ENCODE results near the gene TUBB2B.

DNA sequence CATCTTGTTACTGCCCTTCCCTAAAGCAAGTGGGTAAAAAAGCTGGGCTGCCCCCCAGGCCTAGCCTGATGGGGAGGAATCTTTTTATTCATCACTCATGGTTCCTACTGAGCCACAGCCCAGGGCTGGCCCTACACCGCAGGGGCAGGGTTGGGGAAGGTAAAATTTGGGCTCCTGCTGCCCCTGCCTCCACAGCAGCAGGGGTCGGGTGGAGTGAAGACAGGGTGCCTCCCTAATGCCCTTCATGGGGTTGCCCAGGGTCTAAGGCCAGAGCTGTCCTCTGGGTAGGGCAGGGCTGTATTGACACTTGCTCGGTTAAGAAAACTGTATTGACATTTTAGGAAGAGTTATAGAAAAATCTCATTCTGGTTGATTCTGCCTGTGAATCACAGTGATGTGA, 22.4 kb upstream of the TUBB2B start:
- TF ChIP-seq, protein P1, sequence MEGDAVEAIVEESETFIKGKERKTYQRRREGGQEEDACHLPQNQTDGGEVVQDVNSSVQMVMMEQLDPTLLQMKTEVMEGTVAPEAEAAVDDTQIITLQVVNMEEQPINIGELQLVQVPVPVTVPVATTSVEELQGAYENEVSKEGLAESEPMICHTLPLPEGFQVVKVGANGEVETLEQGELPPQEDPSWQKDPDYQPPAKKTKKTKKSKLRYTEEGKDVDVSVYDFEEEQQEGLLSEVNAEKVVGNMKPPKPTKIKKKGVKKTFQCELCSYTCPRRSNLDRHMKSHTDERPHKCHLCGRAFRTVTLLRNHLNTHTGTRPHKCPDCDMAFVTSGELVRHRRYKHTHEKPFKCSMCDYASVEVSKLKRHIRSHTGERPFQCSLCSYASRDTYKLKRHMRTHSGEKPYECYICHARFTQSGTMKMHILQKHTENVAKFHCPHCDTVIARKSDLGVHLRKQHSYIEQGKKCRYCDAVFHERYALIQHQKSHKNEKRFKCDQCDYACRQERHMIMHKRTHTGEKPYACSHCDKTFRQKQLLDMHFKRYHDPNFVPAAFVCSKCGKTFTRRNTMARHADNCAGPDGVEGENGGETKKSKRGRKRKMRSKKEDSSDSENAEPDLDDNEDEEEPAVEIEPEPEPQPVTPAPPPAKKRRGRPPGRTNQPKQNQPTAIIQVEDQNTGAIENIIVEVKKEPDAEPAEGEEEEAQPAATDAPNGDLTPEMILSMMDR (IDR thresholded peaks at IDR 0.05; ENCODE audit: low read depth, low read length, missing input control) = no peak
- TF ChIP-seq YY1 (IDR thresholded peaks at IDR 0.05) = no peak
- TF ChIP-seq TAF1 (conservative IDR thresholded peaks at IDR 0.05) = no peak
- no peak for TF ChIP-seq GABPA (IDR thresholded peaks at IDR 0.05 in 1 of 2, conservative IDR thresholded peaks at IDR 0.05 in 1 of 2)
- TF ChIP-seq, protein P2, sequence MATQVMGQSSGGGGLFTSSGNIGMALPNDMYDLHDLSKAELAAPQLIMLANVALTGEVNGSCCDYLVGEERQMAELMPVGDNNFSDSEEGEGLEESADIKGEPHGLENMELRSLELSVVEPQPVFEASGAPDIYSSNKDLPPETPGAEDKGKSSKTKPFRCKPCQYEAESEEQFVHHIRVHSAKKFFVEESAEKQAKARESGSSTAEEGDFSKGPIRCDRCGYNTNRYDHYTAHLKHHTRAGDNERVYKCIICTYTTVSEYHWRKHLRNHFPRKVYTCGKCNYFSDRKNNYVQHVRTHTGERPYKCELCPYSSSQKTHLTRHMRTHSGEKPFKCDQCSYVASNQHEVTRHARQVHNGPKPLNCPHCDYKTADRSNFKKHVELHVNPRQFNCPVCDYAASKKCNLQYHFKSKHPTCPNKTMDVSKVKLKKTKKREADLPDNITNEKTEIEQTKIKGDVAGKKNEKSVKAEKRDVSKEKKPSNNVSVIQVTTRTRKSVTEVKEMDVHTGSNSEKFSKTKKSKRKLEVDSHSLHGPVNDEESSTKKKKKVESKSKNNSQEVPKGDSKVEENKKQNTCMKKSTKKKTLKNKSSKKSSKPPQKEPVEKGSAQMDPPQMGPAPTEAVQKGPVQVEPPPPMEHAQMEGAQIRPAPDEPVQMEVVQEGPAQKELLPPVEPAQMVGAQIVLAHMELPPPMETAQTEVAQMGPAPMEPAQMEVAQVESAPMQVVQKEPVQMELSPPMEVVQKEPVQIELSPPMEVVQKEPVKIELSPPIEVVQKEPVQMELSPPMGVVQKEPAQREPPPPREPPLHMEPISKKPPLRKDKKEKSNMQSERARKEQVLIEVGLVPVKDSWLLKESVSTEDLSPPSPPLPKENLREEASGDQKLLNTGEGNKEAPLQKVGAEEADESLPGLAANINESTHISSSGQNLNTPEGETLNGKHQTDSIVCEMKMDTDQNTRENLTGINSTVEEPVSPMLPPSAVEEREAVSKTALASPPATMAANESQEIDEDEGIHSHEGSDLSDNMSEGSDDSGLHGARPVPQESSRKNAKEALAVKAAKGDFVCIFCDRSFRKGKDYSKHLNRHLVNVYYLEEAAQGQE (IDR thresholded peaks at IDR 0.05) = no peak
